Endodermal cell (in vitro differentiated cells): ENCODE data around the gene PPP2R2B. TPM values are rescaled to one million over a fixed set of nuclear protein-coding genes. Genes with fewer than 3 reads are reported as not detected.
A peak's percentile ranks its signal among the peaks of the same experiment; 100 is the strongest.

ENCODE experiments used
- DNase-seq: peaks from one replicate; pipeline ENCODE4 v3.0.0-alpha.2; 2017
- H3K27ac ChIP-seq: 2 replicates; pipeline ENCODE4 v1.5.1; 2013; ENCODE audit warnings: mild to moderate bottlenecking, low read depth, low read length, moderate library complexity
- H3K27me3 ChIP-seq: 2 replicates; pipeline ENCODE4 v1.6.1; 2013; ENCODE audit warnings: mild to moderate bottlenecking, low read length, moderate library complexity; ENCODE audit not compliant: insufficient read depth, control insufficient read depth, poor library complexity, severe bottlenecking
- H3K36me3 ChIP-seq: 2 replicates; pipeline ENCODE4 v1.7.0; 2013; ENCODE audit warnings: mild to moderate bottlenecking, low read length, moderate library complexity; ENCODE audit not compliant: control insufficient read depth, insufficient read depth
- H3K4me1 ChIP-seq: one replicate; pipeline ENCODE4 v1.7.0; 2013; ENCODE audit warnings: low read length; ENCODE audit not compliant: control insufficient read depth, insufficient read depth
- H3K4me3 ChIP-seq: 2 replicates; pipeline ENCODE4 v1.5.1; 2013; ENCODE audit warnings: mild to moderate bottlenecking, low read length, moderate library complexity
- H3K9ac ChIP-seq: 2 replicates; pipeline ENCODE4 v1.6.1; 2013; ENCODE audit warnings: mild to moderate bottlenecking, low read length, moderate library complexity; ENCODE audit not compliant: poor library complexity, severe bottlenecking; ENCODE audit errors: extremely low read depth
- H3K9me3 ChIP-seq: 2 replicates; pipeline ENCODE4 v1.6.1; 2013; ENCODE audit warnings: mild to moderate bottlenecking, low read length, moderate library complexity; ENCODE audit not compliant: control insufficient read depth
- H3K27ac Mint-ChIP-seq: 2 replicates; pipeline ENCODE4 v1.8.0; 2020; ENCODE audit warnings: mixed read lengths
- H3K27me3 Mint-ChIP-seq: 2 replicates; pipeline ENCODE4 v1.8.0; 2021; ENCODE audit warnings: mild to moderate bottlenecking, mixed read lengths; ENCODE audit not compliant: insufficient read depth
- H3K36me3 Mint-ChIP-seq: 2 replicates; pipeline ENCODE4 v1.8.0; 2020; ENCODE audit warnings: low read depth, mixed read lengths
- H3K4me1 Mint-ChIP-seq: 2 replicates; pipeline ENCODE4 v1.8.0; 2020; ENCODE audit warnings: mixed read lengths
- H3K4me3 Mint-ChIP-seq: 2 replicates; pipeline ENCODE4 v1.8.0; 2020; ENCODE audit warnings: mild to moderate bottlenecking, moderate library complexity, mixed read lengths
- H3K9me3 Mint-ChIP-seq: 2 replicates; pipeline ENCODE4 v1.8.0; 2020; ENCODE audit warnings: mild to moderate bottlenecking, mixed read lengths
- CTCF ChIP-seq: fragments of 200-600 bp; sonication (generic); conservative IDR thresholded peaks from 2 replicates; pipeline ENCODE4 v1.5.0; 2021; ENCODE audit warnings: antibody characterized with exemption, mild to moderate bottlenecking
- WGBS, 2 experiments: methylation state at CpG; one replicate each; pipeline versions ENCODE4 v1.1.5 to v1.1.7; 2013; ENCODE audit warnings: missing lambda C conversion rate in 2 of 2, mixed read lengths in 1 of 2; ENCODE audit not compliant: insufficient coverage in 1 of 2, insufficient read length in 1 of 2; 5-methylcytosine and 5-hydroxymethylcytosine counted together
- total RNA-seq, 2 donors: library from RNA; stranded (reverse); fragmentation: NEBNext Ultra II Directional in 1 of 2; extraction: Animal tissue kit (Norgen Biotek cat#: 25700) in 1 of 2; gene quantifications; 2 replicates in 1 of 2; 3 replicates in 1 of 2; pipeline ENCODE4 v1.2.1, GENCODE V29; 2021

PPP2R2B gene
- total RNA-seq, 2 donors from 2014 or later = 3.3 to 8.0 TPM

DNA sequence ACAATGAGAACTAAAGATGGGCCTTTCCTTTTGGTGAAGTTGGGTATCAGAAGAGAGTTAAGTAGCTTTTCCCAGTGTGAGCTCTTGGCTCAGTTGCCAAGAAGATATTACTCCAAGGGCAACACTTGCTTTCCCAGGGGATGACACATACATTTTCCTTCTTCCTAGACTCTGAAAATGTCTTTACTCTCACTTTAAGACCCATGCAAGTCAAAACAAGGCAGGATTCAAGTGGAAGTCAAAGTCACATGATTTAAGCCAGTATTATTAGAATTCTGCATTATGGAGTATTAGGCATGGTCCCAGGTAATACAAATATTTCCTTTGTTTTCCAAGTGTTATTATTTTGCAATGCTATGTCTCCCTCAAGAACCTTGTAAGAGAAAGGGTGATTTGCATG lies 175.1 kb downstream of the PPP2R2B start:
- H3K27ac ChIP-seq = no peak overlapping the region
- Mint-ChIP-seq H3K4me3 (no peak overlapping the region), H3K27me3 (no peaks in the 10 kb centered on the region), H3K9me3 (no peaks in the 10 kb centered on the region), H3K36me3 (no peaks in the 10 kb centered on the region), H3K4me1 (peaks cover 35% of the 10 kb centered on the region), H3K27ac (no peak overlapping the region)
- TF ChIP-seq CTCF = no peak
- H3K36me3 ChIP-seq = no peaks in the 10 kb centered on the region
- H3K27me3 ChIP-seq = no peaks in the 10 kb centered on the region
- no peak overlapping the region for H3K9ac ChIP-seq
- no peak for DNase-seq
- H3K9me3 ChIP-seq = no peaks in the 10 kb centered on the region
- H3K4me3 ChIP-seq = no peak overlapping the region
- peaks cover 16% of the 10 kb centered on the region for H3K4me1 ChIP-seq

GRCh38 chr5:146699664-146700418 lies 178.7 kb downstream of the PPP2R2B start:
- Histone ChIP-seq H3K4me1 (peaks cover 18% of the 10 kb centered on the region), H3K27ac (no peak overlapping the region), H3K27me3 (no peaks in the 10 kb centered on the region), H3K9me3 (no peaks in the 10 kb centered on the region), H3K36me3 (no peaks in the 10 kb centered on the region), H3K4me3 (no peak overlapping the region), H3K9ac (no peak overlapping the region)
- WGBS, 2 experiments = 90 to 91% methylated on average over 3 to 6 of the region's 6 CpGs
- no peak for TF ChIP-seq CTCF
- Mint-ChIP-seq H3K4me3 (no peak overlapping the region), H3K27me3 (no peaks in the 10 kb centered on the region), H3K4me1 (peaks cover 55% of the 10 kb centered on the region), H3K36me3 (no peaks in the 10 kb centered on the region), H3K9me3 (no peaks in the 10 kb centered on the region), H3K27ac (peak overlapping the region; percentile 75)
- no peak for DNase-seq

- Mint-ChIP-seq H3K36me3 (no peaks in the 10 kb centered on the region), H3K4me1 (peaks cover 55% of the 10 kb centered on the region), H3K9me3 (no peaks in the 10 kb centered on the region), H3K4me3 (no peak overlapping the region), H3K27me3 (no peaks in the 10 kb centered on the region), H3K27ac (no peak overlapping the region)
- H3K4me1 ChIP-seq = peaks cover 18% of the 10 kb centered on the region
- 65 to 91% methylated on average over 2 to 3 of the region's 3 CpGs for WGBS, 2 experiments
- DNase-seq = no peak
- no peak overlapping the region for H3K4me3 ChIP-seq
- H3K9me3 ChIP-seq = no peaks in the 10 kb centered on the region
- H3K9ac ChIP-seq = no peak overlapping the region
- H3K27ac ChIP-seq = no peak overlapping the region
- H3K36me3 ChIP-seq = no peaks in the 10 kb centered on the region
- H3K27me3 ChIP-seq = no peaks in the 10 kb centered on the region
- no peak for TF ChIP-seq CTCF
Observed at GRCh38 chr5:146699138-146699537, 179.4 kb downstream of the PPP2R2B start.
